K562 (cell line): ENCODE data around the gene CYP2R1. TPM values are rescaled to one million over a fixed set of nuclear protein-coding genes. Genes with fewer than 3 reads are reported as not detected.
A peak's percentile ranks its signal among the peaks of the same experiment; 100 is the strongest.

ENCODE experiments used
- ARID1B ChIP-seq: fragments of 450-650 bp; IDR thresholded peaks from 2 replicates; pipeline ENCODE4 v1.6.1; 2016; ENCODE audit warnings: antibody characterized with exemption, mild to moderate bottlenecking, inconsistent platforms
- HBP1 ChIP-seq: fragments of 450-650 bp; formaldehyde crosslinking; IDR thresholded peaks from 2 replicates; pipeline ENCODE4 v1.4.0; 2022; ENCODE audit warnings: missing genetic modification characterization
- NR2F6 ChIP-seq: fragments of 450-650 bp; formaldehyde crosslinking; IDR thresholded peaks from 2 replicates; pipeline ENCODE4 v1.4.0; 2020; ENCODE audit warnings: mild to moderate bottlenecking
- PHB ChIP-seq: fragments of 250-450 bp; sonication (Bioruptor Pico); IDR thresholded peaks from 2 replicates; pipeline ENCODE4 v1.5.0; 2021
- PRMT5 ChIP-seq: sonication (generic); formaldehyde crosslinking; IDR thresholded peaks from 2 replicates; pipeline ENCODE4 v1.5.0; 2020; ENCODE audit warnings: missing genetic modification reagents
- SAFB2 ChIP-seq: fragments of 200-400 bp; formaldehyde crosslinking; IDR thresholded peaks from 2 replicates; pipeline ENCODE4 v1.6.1; 2018; ENCODE audit warnings: borderline replicate concordance, low read length, low read depth, moderate library complexity; ENCODE audit not compliant: severe bottlenecking
- SOX6 ChIP-seq: fragments of 450-650 bp; IDR thresholded peaks from 2 replicates; pipeline ENCODE4 v1.6.1; 2014; ENCODE audit warnings: mild to moderate bottlenecking
- ZC3H4 ChIP-seq: sonication (generic); formaldehyde crosslinking; IDR thresholded peaks from 2 replicates; pipeline ENCODE4 v1.9.0; 2021; ENCODE audit warnings: missing genetic modification reagents, borderline replicate concordance
- ZNF212 ChIP-seq: fragments of 450-650 bp; formaldehyde crosslinking; IDR thresholded peaks from 2 replicates; pipeline ENCODE4 v1.4.0; 2020; ENCODE audit warnings: mild to moderate bottlenecking
- ZNF318 ChIP-seq, 2 experiments: fragments of 450-650 bp; IDR thresholded peaks; 2 replicates each; pipeline ENCODE4 v1.6.1; 2016; ENCODE audit warnings: mild to moderate bottlenecking in 2 of 2, borderline replicate concordance in 1 of 2, low read depth in 1 of 2, moderate library complexity in 1 of 2
- ZNF592 ChIP-seq: fragments of 450-650 bp; IDR thresholded peaks from 2 replicates; pipeline ENCODE4 v1.6.1; 2017; ENCODE audit warnings: antibody characterized with exemption, mild to moderate bottlenecking
- polyA plus RNA-seq, 8 experiments: library from polyadenylated mRNA; depleted of rRNA in 4 of 8; stranded (reverse) in 5 of 8; unstranded in 3 of 8; fragments of >200 nt; fragmentation: Nextera tagmentation in 2 of 8; fragmentation: Illumina TruSeq in 1 of 8; extraction: Ambion mirVana in 2 of 8; extraction: Trizol in 1 of 8; gene quantifications; 2 replicates each; pipeline versions ENCODE4 v1.2.1 to v1.2.3, GENCODE V29; 2011 to 2014; ENCODE audit warnings: inconsistent platforms in 1 of 8, missing spikeins in 1 of 8
- total RNA-seq, 7 experiments: library from RNA; depleted of rRNA in 6 of 7; stranded (reverse); fragments of >200 nt in 6 of 7; fragmentation: Illumina TruSeq in 2 of 7; extraction: Trizol in 2 of 7; gene quantifications; 2 replicates each; pipeline versions ENCODE4 v1.2.1 to v1.2.3, GENCODE V29; 2011 to 2021; ENCODE audit warnings: low replicate concordance in 1 of 7

The CYP2R1 gene
- total and polyA plus RNA-seq, 9 of the 15 experiments (the other 6 are each of a cell fraction or from before 2014, with no cell fraction given) = 19.4 to 40.5 (median 29.4) TPM

GRCh38 chr11:14894657-14895598 is 2.9 kb upstream of the CYP2R1 start (continued):
- TF ChIP-seq HBP1 (CRISPR knock-in tag) (no peak), PRMT5 (CRISPR knock-in tag) (no peak), ZNF318 (IDR thresholded peaks at IDR 0.05; ENCODE audit: borderline replicate concordance in 1 of 2, low read depth in 1 of 2) (peak in 1 of 2 experiments; percentile 81; a peak in 2 of 4 replicates), ZC3H4 (CRISPR knock-in tag) (no peak), SOX6 (peak; percentile 70), ARID1B (peak; percentile 66; the same call in 1 of the 2 replicates), PHB (no peak), SAFB2 (no peak), ZNF212 (CRISPR knock-in tag) (no peak), NR2F6 (CRISPR knock-in tag) (no peak), ZNF592 (peak; percentile 93)
